MCF 10A (cell line): ENCODE measurements around the gene PID1. TPM values are rescaled to one million over a fixed set of nuclear protein-coding genes. Genes with fewer than 3 reads are reported as not detected.

ENCODE experiments used
- BruUV-seq: library from RNA; stranded (reverse); fragments of 400-500 nt; replicated peaks from 2 replicates; lab custom pipeline; 2021; lab: Mats Ljungman, UMichigan
- CTCF ChIA-PET: fragments of 300-600 bp; sonication (Branson Sonifier 250); formaldehyde crosslinking; extraction: SDS; loops from one replicate; lab custom pipeline; 2021; ENCODE audit warnings: antibody characterized with exemption, inconsistent platforms; lab: Yijun Ruan, JAX
- POLR2A ChIA-PET: fragments of 300-600, 350-650 bp; sonication (Branson Sonifier 250); formaldehyde crosslinking; extraction: SDS; loops from one replicate; lab custom pipeline; 2020; ENCODE audit warnings: antibody characterized with exemption, inconsistent platforms; lab: Yijun Ruan, JAX
- DNase-seq: peaks from one replicate; pipeline ENCODE4 v3.0.0-alpha.2; 2018; ENCODE audit not compliant: unreplicated experiment
- H3K27ac Mint-ChIP-seq: one replicate; pipeline ENCODE4 v1.8.0; 2022; ENCODE audit warnings: mild to moderate bottlenecking, low read depth, mixed read lengths; ENCODE audit not compliant: unreplicated experiment
- H3K27me3 Mint-ChIP-seq: one replicate; pipeline ENCODE4 v1.8.0; 2022; ENCODE audit warnings: mixed read lengths; ENCODE audit not compliant: insufficient read depth, unreplicated experiment
- H3K36me3 Mint-ChIP-seq: one replicate; pipeline ENCODE4 v1.8.0; 2022; ENCODE audit warnings: mild to moderate bottlenecking, moderate library complexity, mixed read lengths; ENCODE audit not compliant: insufficient read depth, unreplicated experiment
- H3K4me1 Mint-ChIP-seq: one replicate; pipeline ENCODE4 v1.8.0; 2022; ENCODE audit warnings: mixed read lengths; ENCODE audit not compliant: insufficient read depth, unreplicated experiment
- H3K4me3 Mint-ChIP-seq: one replicate; pipeline ENCODE4 v1.8.0; 2022; ENCODE audit warnings: mild to moderate bottlenecking, moderate library complexity, mixed read lengths; ENCODE audit not compliant: unreplicated experiment
- H3K9me3 Mint-ChIP-seq: one replicate; pipeline ENCODE4 v1.8.0; 2022; ENCODE audit warnings: mixed read lengths; ENCODE audit not compliant: unreplicated experiment
- intact Hi-C: fragments of 100-400 bp; cut with micrococcal nuclease; formaldehyde crosslinking; loops from 2 replicates; pipeline ENCODE4 v1.14.1; 2022
- total RNA-seq: library from RNA; stranded (reverse); gene quantifications from 2 replicates; pipeline ENCODE4 v1.2.3, GENCODE V29; 2022
- TF ChIP-seq, protein P1 (sequence below): fragments of 200-600 bp; IDR thresholded peaks from one replicate; pipeline ENCODE4 v1.8.0; 2022; ENCODE audit warnings: antibody characterized with exemption, mild to moderate bottlenecking; ENCODE audit not compliant: unreplicated experiment

The PID1 gene
- total RNA-seq, 1 experiment from 2014 or later = 211 TPM

DNA sequence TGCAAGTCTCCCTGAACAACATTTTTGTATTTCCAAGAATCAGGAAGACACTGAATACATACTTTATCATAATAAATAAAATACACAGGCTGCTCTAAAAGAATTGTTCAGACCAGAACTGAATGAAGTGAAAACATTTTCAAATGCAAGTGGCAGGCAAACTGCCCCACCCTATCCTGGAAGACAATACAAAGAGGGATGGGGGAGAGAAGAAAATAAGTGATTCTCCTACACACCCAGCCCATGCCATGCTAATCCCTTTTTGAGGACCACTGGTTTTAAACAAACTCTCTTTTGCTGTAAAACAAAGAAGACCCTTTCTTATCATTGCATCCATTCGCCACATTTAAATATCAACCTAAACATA is 95.6 kb downstream of the PID1 start:
- TF ChIP-seq, protein P1, sequence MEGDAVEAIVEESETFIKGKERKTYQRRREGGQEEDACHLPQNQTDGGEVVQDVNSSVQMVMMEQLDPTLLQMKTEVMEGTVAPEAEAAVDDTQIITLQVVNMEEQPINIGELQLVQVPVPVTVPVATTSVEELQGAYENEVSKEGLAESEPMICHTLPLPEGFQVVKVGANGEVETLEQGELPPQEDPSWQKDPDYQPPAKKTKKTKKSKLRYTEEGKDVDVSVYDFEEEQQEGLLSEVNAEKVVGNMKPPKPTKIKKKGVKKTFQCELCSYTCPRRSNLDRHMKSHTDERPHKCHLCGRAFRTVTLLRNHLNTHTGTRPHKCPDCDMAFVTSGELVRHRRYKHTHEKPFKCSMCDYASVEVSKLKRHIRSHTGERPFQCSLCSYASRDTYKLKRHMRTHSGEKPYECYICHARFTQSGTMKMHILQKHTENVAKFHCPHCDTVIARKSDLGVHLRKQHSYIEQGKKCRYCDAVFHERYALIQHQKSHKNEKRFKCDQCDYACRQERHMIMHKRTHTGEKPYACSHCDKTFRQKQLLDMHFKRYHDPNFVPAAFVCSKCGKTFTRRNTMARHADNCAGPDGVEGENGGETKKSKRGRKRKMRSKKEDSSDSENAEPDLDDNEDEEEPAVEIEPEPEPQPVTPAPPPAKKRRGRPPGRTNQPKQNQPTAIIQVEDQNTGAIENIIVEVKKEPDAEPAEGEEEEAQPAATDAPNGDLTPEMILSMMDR = no peak
- peaks cover 35% of the 10 kb centered on the region for H3K36me3 Mint-ChIP-seq
- no peaks in the 10 kb centered on the region for H3K9me3 Mint-ChIP-seq
- no peak overlapping the region for H3K4me3 Mint-ChIP-seq
- DNase-seq = no peak
- no TSS peak for BruUV-seq
- POLR2A ChIA-PET = interaction anchor here (1.2 to 1.9 kb wide), 3 partner anchors 16 to 232 kb away, joined by 3 to 8 read pairs (median 5); no protein-coding TSS in a partner anchor
- H3K4me1 Mint-ChIP-seq = peaks cover 17% of the 10 kb centered on the region
- peak overlapping the region; percentile 77 for H3K27ac Mint-ChIP-seq
- intact Hi-C loops = no loop called here
- no peaks in the 10 kb centered on the region for H3K27me3 Mint-ChIP-seq
- CTCF ChIA-PET = interaction anchor here (1.1 to 1.2 kb wide), 2 partner anchors 95 to 98 kb away, joined by 4 to 5 read pairs; no protein-coding TSS in a partner anchor

DNA sequence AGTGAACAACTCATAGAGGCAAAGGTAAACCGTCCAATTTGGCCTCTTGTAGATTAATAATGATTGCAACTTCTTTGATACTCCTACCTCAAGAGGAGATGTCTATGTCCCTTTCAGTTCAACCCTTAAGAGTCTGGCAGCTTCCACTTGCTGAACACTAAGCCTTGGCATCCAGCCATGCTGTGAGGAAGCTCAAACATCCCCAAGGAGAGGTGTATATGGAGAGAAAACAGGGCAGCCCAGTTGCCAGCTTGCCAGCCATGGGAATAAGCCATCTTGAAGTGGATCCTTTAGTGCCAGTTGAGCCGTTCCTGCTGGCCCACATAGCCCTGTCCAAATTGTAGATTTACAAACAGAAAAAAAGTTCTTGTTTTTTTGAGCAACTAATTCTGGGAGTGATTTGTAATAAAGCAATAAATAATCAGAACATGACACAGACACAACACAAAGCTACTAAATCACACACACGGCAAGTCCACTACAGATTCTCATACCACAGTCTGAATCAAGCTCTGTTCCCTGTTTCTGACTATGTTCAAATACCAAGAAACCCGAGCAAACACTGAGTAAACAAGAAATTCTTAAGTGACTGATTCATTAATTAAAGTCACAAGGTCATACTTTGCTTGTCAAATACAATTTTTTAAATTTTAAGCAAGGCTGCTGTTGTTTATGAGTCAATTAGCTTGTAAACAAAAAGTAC is 96.1 kb downstream of the PID1 start:
- CTCF ChIA-PET = interaction anchor here (0.6 to 1.2 kb wide), 3 partner anchors 95 to 957 kb away, joined by 3 to 5 read pairs (median 4); no protein-coding TSS in a partner anchor
- Mint-ChIP-seq H3K4me1 (peaks cover 17% of the 10 kb centered on the region), H3K9me3 (no peaks in the 10 kb centered on the region), H3K27me3 (no peaks in the 10 kb centered on the region), H3K4me3 (no peak overlapping the region), H3K27ac (peak overlapping the region; percentile 67), H3K36me3 (peaks cover 35% of the 10 kb centered on the region)
- intact Hi-C loops = no loop called here
- no TSS peak for BruUV-seq
- DNase-seq = peak; percentile 42
- TF ChIP-seq, protein P1 = no peak
- POLR2A ChIA-PET = interaction anchor here (0.6 to 1.9 kb wide), 4 partner anchors 15 to 233 kb away, joined by 3 to 8 read pairs (median 4); no protein-coding TSS in a partner anchor

DNA sequence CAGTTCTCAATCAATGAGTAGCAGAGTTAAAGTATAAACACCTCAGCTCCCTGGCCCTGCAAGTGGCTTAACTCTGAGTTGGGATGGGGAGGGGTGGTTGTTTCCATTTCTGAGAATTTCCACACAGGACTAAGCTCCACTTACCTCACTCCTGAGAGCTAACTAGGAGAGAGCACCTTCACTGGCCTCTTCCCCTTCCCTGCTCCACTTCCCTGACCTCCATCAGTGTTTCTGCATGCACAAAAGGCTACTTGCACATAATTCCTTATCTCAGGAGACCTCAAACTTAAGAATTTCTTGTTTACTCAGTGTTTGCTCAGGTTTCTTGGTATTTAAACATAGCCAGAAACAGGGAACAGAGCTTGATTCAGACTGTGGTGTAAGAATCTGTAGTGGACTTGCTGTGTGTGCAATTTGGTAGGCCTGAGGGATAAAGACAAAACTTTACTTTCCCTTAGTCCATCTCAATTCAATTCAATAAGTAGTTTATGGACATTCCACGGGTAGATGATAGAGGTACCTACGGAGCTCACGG is 97.2 kb downstream of the PID1 start:
- POLR2A ChIA-PET = interaction anchor here (1.0 to 1.9 kb wide), 3 partner anchors 14 to 234 kb away, joined by 3 to 8 read pairs (median 5); no protein-coding TSS in a partner anchor
- BruUV-seq = no TSS peak
- peaks cover 24% of the 10 kb centered on the region for H3K36me3 Mint-ChIP-seq
- CTCF ChIA-PET = interaction anchor here (0.6 kb wide), 1 partner anchor 959 kb away, joined by 3 read pairs; no protein-coding TSS in a partner anchor
- H3K27me3 Mint-ChIP-seq = no peaks in the 10 kb centered on the region
- H3K4me1 Mint-ChIP-seq = peaks cover 19% of the 10 kb centered on the region
- no peaks in the 10 kb centered on the region for H3K9me3 Mint-ChIP-seq
- intact Hi-C loops = no loop called here
- no peak for DNase-seq
- TF ChIP-seq, protein P1 = no peak
- H3K27ac Mint-ChIP-seq = peak overlapping the region; percentile 67
- H3K4me3 Mint-ChIP-seq = no peak overlapping the region

DNA sequence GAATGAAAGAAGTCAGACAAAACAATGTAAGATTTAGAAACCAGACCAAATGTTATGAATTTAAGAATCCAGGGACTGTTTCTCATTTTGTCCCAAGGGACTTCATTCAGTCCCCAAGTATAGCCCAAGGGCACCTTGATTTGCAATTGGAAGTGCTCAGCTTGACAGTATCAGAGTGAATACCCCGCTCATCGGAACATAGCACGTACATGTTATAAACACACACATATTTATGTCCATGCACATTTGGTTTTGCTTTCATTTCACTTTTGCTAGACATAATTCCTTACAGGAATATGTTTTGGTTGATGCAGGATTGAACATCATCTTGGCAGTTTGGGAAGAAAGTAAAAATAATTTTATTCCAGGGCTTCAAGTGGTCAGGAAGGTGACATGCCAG is 100.2 kb downstream of the PID1 start:
- H3K27me3 Mint-ChIP-seq = no peaks in the 10 kb centered on the region
- BruUV-seq = no TSS peak
- TF ChIP-seq, protein P1 = no peak
- ChIA-PET POLR2A (no interaction called here), CTCF (interaction anchor here (0.8 kb wide), 1 partner anchor 106 kb away, joined by 3 read pairs; no protein-coding TSS in a partner anchor)
- H3K9me3 Mint-ChIP-seq = peaks cover 8% of the 10 kb centered on the region
- peaks cover 16% of the 10 kb centered on the region for H3K36me3 Mint-ChIP-seq
- H3K27ac Mint-ChIP-seq = no peak overlapping the region
- no peak for DNase-seq
- intact Hi-C loops = no loop called here
- H3K4me1 Mint-ChIP-seq = peaks cover 26% of the 10 kb centered on the region
- no peak overlapping the region for H3K4me3 Mint-ChIP-seq
